Measurements from ENCODE around the gene DDIT4.
"Not testable (repeated sequence)": the region's sequence is repeated elsewhere in the genome, so short reads cannot be mapped to it uniquely, and the experiment has no call there.

DDIT4 gene, protein sequence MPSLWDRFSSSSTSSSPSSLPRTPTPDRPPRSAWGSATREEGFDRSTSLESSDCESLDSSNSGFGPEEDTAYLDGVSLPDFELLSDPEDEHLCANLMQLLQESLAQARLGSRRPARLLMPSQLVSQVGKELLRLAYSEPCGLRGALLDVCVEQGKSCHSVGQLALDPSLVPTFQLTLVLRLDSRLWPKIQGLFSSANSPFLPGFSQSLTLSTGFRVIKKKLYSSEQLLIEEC

DNA sequence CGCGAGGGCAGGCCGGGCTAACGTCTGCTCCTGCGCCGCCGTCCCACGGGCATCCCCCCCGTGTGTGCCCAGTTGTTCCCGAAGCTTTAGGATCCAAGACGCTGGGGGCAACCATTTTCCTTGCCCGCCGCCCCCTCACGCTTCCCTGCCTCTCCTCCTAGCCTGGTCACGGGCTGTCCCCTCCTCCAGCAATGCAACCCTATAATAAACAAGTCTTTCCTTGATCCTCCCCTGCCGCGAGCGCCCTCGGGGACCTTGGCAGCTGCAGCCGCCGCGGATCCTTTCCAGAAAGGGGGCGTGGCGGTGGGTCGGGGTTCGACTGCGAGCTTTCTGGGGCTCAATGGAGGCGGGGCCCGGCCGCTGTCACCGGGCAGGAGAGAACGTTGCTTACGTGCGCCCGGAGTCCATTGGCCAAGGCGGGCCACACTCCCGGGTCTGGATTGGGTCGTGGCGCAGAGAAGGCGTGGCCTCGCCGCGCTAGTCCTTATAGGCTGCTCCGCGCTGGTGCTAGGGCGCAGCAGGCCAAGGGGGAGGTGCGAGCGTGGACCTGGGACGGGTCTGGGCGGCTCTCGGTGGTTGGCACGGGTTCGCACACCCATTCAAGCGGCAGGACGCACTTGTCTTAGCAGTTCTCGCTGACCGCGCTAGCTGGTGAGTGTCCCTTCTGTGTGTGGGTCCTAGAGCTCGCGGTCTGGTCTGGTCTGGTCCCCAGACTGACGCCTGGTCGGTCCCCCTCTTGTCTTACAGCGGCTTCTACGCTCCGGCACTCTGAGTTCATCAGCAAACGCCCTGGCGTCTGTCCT, at the start of gene DDIT4:
DDIT4 (plus strand) TSS at position 515 of the 803 bp plus-strand sequence. CDS start 293 bp downstream, outside the sequence.
- TF ChIP-seq, protein P1, sequence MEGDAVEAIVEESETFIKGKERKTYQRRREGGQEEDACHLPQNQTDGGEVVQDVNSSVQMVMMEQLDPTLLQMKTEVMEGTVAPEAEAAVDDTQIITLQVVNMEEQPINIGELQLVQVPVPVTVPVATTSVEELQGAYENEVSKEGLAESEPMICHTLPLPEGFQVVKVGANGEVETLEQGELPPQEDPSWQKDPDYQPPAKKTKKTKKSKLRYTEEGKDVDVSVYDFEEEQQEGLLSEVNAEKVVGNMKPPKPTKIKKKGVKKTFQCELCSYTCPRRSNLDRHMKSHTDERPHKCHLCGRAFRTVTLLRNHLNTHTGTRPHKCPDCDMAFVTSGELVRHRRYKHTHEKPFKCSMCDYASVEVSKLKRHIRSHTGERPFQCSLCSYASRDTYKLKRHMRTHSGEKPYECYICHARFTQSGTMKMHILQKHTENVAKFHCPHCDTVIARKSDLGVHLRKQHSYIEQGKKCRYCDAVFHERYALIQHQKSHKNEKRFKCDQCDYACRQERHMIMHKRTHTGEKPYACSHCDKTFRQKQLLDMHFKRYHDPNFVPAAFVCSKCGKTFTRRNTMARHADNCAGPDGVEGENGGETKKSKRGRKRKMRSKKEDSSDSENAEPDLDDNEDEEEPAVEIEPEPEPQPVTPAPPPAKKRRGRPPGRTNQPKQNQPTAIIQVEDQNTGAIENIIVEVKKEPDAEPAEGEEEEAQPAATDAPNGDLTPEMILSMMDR (IDR thresholded peaks at IDR 0.05; ENCODE audit: borderline replicate concordance, control extremely low read depth, extremely low read depth, insufficient read depth, missing control alignments), result no peak
- DNase-seq (ENCODE audit: low spot score), result peak; percentile 100
- in situ Hi-C loops (cut with MboI; ENCODE audit: low sequenced_read_pairs, unreplicated experiment), result loop anchor here (10.0 kb wide), 1 partner anchor 61 kb away; no protein-coding TSS in a partner anchor

DNA sequence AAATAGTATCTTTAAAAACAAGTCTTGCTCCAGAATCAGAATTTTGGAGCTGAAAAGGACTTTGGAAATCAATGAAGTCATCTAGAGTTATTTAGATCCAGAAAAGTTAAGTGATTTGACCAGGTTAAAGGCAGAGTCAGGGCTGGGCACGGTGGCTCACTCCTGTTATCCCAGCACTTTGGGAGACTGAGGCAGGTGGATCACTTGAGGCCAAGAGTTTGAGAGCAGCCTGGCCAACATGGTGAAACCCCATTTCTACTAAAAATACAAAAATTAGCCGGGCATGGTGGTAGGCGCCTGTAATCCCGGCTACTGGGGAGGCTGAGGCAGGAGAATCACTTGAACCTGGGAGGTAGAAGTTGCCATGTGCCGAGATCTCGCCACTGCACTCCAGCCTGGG, 49.5 kb upstream of the DDIT4 start:
- not testable (repeated sequence) for DNase-seq (ENCODE audit: low spot score)
- in situ Hi-C loops (cut with MboI; ENCODE audit: low sequenced_read_pairs, unreplicated experiment), result loop anchor here (10.0 kb wide), 2 partner anchors 111 to 179 kb away; no protein-coding TSS in a partner anchor

DNA sequence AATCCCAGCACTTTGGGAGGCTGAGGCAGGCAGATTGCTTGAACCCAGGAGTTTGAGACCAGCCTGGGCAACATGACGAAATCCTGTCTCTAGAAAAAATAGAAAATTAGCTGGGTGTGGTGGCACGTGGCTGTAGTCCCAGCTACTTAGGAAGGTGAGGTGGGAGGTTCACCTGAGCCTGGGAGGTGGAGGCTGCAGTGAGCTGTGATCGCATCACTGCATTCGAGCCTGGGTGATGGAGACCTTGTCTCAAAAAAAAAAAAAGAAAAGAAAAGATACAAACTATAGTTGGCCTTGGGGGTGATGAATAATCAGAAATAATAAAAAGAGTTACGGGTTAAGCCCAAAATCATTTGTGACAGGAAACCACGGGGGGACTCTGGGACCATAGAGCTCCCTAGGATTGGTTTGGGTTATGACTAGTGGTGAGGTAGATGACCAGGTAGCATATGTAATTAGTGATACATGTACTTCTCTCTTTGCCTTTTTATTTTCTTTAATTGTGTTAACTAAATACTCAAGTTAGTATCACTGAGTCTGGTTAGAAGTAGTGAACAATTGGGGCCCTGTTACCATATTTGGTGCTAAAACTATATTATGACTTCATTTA, 47.2 kb upstream of the DDIT4 start:
- TF ChIP-seq, protein P1 (IDR thresholded peaks at IDR 0.05; ENCODE audit: borderline replicate concordance, control extremely low read depth, extremely low read depth, insufficient read depth, missing control alignments), result no peak
- in situ Hi-C loops (cut with MboI; ENCODE audit: low sequenced_read_pairs, unreplicated experiment), result loop anchor here (10.0 kb wide), 2 partner anchors 108 to 182 kb away; no protein-coding TSS in a partner anchor
- no peak for DNase-seq (ENCODE audit: low spot score)

DNA sequence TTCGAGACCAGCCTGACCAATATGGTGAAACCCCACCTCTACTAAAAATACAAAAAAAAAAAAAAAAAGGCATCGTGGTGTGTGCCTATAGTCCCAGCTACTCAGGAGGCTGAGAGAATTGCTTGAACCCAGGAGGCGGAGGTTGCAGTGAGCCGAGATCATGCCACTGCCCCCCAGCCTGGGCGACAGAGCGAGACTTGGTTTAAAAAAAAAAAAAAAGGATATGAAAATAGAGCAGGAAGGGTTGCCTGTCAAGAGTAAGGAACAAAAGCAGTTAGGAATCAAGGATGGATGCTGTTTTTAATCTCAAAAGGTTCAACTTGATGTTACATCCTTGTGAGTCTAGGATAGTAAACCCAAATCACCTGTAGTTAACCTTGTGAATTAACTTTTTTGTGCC, 45.9 kb upstream of the DDIT4 start:
- TF ChIP-seq, protein P1 (IDR thresholded peaks at IDR 0.05; ENCODE audit: borderline replicate concordance, control extremely low read depth, extremely low read depth, insufficient read depth, missing control alignments), result no peak
- in situ Hi-C loops (cut with MboI; ENCODE audit: low sequenced_read_pairs, unreplicated experiment), result loop anchor here (10.0 kb wide), 2 partner anchors 107 to 183 kb away; no protein-coding TSS in a partner anchor
- DNase-seq (ENCODE audit: low spot score), result no peak

DNA sequence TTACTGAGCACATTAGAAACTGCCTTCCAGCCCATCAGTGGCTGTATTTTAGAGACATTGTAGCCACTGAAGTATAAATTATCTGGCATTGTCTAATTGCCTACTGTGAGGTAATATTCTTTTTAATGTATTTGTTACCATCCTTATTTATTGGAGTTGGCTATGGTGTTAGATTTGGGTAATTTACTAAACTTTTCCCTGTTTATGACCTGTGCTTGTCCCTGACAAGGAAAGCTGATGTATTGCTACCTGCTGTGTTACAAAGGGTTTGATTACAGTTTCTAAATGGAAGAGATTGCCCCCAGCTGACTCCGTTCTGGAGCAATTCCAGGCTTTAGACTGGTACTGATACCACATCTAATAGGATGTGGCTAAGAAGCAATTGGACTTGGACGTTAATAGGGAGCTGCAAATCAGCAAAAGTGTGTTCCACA, 45.4 kb upstream of the DDIT4 start:
- in situ Hi-C loops (cut with MboI; ENCODE audit: low sequenced_read_pairs, unreplicated experiment), result loop anchor here (10.0 kb wide), 2 partner anchors 106 to 184 kb away; no protein-coding TSS in a partner anchor
- no peak for DNase-seq (ENCODE audit: low spot score)
- TF ChIP-seq, protein P1 (IDR thresholded peaks at IDR 0.05; ENCODE audit: borderline replicate concordance, control extremely low read depth, extremely low read depth, insufficient read depth, missing control alignments), result no peak

DNA sequence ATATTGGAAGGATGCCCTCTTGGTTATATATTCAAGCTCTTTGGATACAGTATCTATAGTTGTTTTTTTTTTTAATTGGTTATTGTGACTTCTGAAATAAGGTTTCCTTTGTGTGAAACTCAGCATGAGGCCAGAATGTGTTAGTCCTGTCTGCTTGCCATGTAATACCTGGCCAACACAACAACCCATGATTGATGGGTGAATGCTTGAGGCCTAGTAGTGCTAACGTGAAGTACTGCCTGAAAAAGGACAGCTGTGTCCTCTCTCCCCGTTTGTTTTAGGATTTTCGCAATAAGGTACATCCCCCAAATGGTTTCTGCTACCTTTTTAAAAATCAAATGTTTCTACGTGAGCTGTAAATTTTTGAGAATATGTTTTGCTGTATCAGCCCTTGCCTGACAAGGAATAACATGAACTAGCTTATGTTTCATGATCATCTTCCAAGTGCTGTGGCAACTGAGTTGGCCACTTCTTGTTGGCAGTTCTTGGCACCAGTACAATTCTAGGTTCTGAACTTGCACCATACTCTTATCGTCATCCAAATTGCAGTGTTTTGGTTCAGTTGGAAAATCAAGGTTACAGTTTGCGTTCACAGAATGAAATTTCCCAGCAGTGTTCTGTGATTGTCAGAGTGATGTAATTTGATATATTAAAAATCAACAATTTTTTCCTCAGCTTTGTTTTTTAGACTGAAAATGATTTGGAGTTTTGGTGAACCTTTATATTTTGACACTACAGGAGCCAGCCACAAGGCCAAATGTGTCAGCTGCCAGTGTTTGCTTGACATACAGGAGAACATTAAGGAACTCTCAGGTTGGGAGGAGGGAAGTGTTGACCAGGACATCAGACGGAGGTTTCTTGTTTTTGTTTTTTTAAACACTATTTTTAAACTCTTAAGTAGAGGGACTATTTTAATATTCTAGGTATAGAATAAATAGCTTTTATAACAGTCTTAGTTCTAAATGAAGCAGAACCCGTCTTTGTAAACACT, 44.2 kb upstream of the DDIT4 start:
- TF ChIP-seq, protein P1 (IDR thresholded peaks at IDR 0.05; ENCODE audit: borderline replicate concordance, control extremely low read depth, extremely low read depth, insufficient read depth, missing control alignments), result no peak
- no peak for DNase-seq (ENCODE audit: low spot score)
- in situ Hi-C loops (cut with MboI; ENCODE audit: low sequenced_read_pairs, unreplicated experiment), result loop anchor here (10.0 kb wide), 2 partner anchors 105 to 185 kb away; no protein-coding TSS in a partner anchor

All from GM13976 (cell line).